Upper lobe of left lung (tissue), 4 donors: ENCODE measurements around the gene KRTAP9-8.

ENCODE experiments used
- CTCF ChIP-seq, 6 experiments: fragments of 450-650 bp in 4 of 6; fragments of 200-600 bp in 2 of 6; sonication (generic) in 2 of 6; IDR thresholded peaks; one replicate each; pipeline ENCODE4 v1.5.1; 2016 to 2019; ENCODE audit warnings: antibody characterized with exemption in 6 of 6
- EP300 ChIP-seq, 4 donors: sonication (generic); formaldehyde crosslinking; IDR thresholded peaks; one replicate each; pipeline ENCODE4 v1.5.1; 2017; ENCODE audit warnings: antibody characterized with exemption in 4 of 4, control low read depth in 2 of 4
- POLR2A ChIP-seq, 4 donors: fragments of 450-650 bp; IDR thresholded peaks; one replicate each; pipeline ENCODE4 v1.5.1; 2016 to 2017; ENCODE audit warnings: antibody characterized with exemption in 4 of 4, mild to moderate bottlenecking in 2 of 4

- TF ChIP-seq POLR2A (IDR thresholded peaks at IDR 0.05) (no peak), CTCF (IDR thresholded peaks at IDR 0.05) (no peak), EP300 (IDR thresholded peaks at IDR 0.05) (no peak)
Observed at GRCh38 chr17:41287050-41287449, 49.3 kb downstream of the KRTAP9-8 start.
